M059J (cell line): ENCODE results near the gene MKS1. TPM values are rescaled to one million over a fixed set of nuclear protein-coding genes. Genes with fewer than 3 reads are reported as not detected.

Experiments
- DNase-seq: peaks from one replicate; pipeline ENCODE4 v3.0.0-alpha.2; 2012; ENCODE audit warnings: low read depth
- total RNA-seq: library from RNA; depleted of rRNA; stranded (reverse); fragments of >200 nt; shearing (Covaris generic); gene quantifications from 2 replicates; pipeline ENCODE4 v1.2.3, GENCODE V29; 2014

The MKS1 gene
- total RNA-seq, 1 experiment from 2014 or later = 13.8 TPM

DNA sequence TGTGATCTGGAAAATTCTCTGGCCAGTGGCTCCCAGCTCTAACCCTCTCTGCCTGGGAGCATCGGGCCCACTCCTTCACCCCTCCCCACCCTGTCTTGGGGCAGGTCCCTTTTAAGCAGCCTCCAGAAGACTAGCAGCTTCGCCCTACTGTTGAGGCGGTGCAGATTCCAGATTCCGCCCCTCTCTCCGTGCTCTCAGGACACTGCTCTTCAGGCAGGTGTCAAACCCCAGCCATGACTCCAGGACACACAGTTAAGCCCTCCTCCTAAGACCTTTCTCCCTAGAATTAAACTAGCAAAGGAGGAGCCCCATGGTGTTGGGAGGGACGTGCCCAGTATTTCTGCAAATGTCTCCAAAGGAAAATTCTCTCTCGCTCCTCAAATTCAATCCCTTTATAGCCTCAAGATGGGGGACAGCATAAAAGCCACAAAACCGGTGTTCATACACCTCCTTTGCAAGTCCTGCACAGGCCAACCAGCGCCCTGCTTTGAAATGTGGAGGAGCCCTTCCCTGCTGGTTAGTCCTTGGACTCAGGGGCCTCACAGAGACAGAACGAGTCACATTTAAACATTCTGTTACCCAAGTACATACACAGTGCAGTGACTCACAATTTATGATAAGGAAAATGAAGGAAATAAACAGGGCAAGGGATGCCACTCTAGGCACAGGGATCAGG, 26.5 kb upstream of the MKS1 start:
- DNase-seq = no peak

DNA sequence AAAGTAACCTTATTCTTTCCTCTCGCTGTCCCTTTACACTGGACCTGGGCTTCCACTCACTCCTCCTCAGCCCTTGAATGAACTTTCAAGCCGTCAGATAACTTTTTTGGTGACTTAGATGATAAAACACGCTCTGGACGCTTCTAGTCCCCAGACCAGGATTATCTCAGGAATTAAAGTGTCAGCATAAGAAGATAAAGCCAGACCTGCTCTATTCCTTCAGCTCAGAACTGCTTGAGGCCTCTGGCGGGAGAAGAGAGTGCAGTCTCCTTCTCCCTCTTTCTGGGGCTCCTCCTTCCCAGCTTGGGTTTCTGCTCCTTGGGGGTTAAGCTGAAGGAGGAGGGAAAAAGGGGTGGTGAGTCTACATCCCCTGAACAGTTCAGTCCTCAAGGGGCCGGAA, 25.9 kb upstream of the MKS1 start:
- DNase-seq = no peak

- DNase-seq = peak; percentile 31
These were observed 23.2 kb upstream of the MKS1 start for GRCh38 chr17:58242171-58242784.

- DNase-seq = no peak
These were observed 20.9 kb upstream of the MKS1 start for GRCh38 chr17:58239987-58240386.

- no peak for DNase-seq
These were observed 19.1 kb upstream of the MKS1 start, which contains the start of gene LPO for GRCh38 chr17:58238147-58238634. Gene LPO (plus strand): TSS chr17:58238584. CDS start chr17:58242980, 4,396 bp downstream.

DNA sequence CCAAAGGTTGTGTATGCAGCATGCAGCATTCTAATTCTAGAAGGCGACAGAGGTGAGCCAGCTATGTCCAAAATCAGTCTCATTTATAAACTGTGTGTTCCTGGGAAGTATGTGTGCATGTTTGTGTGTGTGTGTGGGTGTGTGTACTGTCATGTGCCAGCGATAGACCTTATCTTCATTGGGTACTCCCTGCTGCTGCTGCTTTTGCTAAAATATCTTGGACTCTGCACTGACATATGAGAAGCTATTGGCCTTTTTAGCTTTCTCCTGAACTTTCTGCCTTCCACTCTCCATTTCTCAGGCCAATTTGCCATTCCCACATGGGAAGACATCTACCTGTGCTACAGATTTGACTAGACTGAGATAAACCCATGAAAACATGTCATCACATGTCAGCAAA, 17.3 kb upstream of the MKS1 start:
- no peak for DNase-seq

- DNase-seq = no peak
These were observed 16.8 kb upstream of the MKS1 start for GRCh38 chr17:58235821-58236220.

- DNase-seq = no peak
These were observed 15.5 kb upstream of the MKS1 start for GRCh38 chr17:58234512-58234911.

DNA sequence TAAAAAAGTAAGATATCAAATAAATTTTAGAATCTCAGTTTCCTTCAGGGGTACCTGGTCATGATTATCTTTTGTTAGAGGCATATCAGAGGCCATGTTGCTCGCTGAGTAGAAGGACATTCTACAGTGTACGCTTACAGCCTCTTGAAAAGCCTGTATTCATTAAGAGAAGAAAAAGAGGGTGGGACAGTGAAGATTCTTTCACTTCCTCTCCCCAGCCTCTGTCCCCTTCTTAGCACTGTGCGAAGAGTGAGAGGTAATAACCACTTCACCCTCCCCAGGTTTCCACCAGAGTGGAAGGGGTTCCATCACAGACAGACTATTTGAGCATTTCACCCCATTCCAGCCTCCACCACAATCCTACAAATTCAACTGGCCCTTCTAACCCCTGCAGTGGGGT, 14.5 kb upstream of the MKS1 start:
- no peak for DNase-seq

DNA sequence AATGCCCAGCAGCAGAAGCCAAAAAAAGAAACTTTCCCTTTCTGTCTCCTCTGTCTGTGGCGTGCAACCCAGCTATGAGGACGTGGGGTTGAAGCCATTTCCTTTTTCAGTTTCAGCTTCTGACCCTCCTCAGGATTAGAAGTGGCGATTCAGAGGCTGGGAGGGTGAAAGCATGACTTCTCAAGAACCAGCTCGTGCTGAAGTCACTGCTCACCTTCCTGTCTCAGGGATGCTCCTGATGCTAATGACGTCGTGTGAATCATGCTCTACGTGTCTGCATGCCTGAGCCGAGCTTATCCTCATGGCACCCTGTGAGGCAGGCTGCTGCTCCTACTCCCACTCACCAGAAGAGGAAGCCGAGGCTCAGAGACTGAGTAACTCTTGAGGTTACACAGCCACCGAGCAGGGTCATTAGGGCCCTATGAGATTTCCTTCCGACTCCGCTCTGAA, 13.7 kb upstream of the MKS1 start:
- DNase-seq = peak; percentile 61

- DNase-seq = peak; percentile 12
These were observed 12.6 kb upstream of the MKS1 start for GRCh38 chr17:58231641-58232040.

DNA sequence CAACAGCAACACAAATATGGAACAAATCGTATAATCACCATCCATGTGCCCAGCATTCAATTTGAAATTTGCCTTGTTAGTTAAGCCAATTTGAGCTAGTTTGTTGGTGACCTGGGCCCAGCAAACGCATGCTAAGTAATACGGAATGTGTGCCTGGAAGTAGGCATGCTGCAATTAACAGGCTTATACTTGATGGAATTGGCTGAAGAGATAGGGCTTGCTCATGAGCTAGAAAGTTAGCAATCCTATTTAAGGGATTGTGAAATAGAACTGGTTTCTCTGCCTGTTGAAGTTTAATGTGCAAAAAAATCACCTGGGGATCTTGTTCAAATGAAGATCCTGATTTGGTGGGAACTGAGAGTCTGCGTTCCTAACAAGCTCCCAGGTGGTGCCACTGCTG, 10.8 kb upstream of the MKS1 start:
- no peak for DNase-seq

- no peak for DNase-seq
These were observed 10.3 kb upstream of the MKS1 start for GRCh38 chr17:58229384-58229783.

GRCh38 chr17:58228679-58229078, 9.6 kb upstream of the MKS1 start:
- DNase-seq = no peak

DNA sequence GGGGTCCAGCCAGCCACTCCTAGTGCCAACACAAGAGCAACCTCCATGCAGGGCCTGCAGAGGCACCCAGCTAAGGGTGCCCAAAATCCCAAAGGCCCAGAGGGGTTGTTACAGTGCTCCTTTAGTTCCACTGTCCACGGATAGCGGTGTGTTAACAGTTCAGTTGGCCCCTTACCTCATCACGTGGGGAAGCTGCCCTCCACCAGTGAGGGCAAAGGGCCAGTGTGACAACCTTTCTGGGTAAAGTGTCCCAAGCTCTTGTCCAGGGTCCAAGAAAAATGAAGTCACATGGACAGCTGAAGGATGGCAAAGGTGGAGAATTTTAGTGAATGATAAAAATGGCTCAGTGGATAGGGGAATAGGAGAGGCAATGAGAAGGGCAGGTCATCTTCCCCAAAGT, 8.7 kb upstream of the MKS1 start:
- no peak for DNase-seq

GRCh38 chr17:58224315-58224714, 5.3 kb upstream of the MKS1 start:
- DNase-seq = peak; percentile 78

- peak; percentile 32 for DNase-seq
These were observed 731 bp upstream of the MKS1 start for GRCh38 chr17:58219789-58220183.

DNA sequence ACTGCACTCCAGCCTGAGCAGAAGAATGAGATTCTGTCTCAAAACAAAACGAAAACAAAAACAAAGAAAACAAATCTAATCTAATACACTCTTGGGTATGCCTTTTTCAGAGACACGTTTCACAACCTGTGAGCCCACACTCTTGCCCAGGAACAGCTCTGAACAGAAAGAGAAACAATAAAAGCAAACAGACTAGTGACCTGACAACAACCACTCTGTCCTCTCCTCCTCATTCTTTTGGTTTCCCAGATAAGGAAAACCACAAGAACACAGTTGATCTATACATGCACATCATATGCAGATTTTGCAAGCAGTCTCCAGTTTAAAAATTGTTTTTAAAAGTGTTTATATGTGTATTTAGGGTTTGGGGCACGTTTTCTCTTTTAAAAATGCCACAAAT, 1.3 kb downstream of the MKS1 start:
- no peak for DNase-seq

DNA sequence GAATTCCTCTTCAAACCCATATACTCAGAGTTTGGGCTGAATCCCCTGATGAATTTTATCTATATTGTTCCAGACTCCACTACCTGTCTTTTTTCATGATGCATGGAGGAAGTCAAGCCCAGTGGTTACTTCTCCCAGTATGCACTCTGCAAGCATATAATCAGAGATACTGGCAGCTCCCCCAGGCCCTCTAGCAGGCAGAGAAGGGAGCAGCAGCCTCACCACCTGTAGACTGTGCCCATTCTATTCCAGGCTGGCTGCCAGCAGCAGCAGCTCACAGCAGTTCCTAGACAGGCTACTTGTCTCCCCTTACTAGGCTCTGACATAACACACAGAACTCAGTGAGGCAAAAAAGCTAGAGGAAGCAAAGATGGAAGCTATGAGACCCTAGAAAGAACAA, 3.4 kb downstream of the MKS1 start:
- no peak for DNase-seq

GRCh38 chr17:58210922-58211321, 8.1 kb downstream of the MKS1 start:
- DNase-seq = no peak

DNA sequence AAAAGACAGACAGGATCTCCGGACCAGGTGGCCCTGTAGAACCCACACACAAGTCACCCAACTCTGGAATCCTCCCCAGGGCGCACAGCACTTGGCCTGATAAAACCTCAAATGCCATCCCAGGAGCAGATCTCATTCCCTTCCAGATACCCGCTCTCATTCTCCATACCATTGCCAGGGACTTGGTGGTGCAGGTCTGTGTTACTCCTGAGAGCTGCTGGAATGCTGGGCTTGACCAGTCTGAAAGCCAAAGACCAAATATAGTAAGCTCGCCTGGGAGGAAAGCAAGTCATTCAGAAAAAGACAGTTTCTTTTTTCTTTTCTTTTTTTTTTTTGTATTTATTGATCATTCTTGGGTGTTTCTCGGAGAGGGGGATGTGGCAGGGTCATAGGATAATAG, 10.7 kb downstream of the MKS1 start:
- no peak for DNase-seq

DNA sequence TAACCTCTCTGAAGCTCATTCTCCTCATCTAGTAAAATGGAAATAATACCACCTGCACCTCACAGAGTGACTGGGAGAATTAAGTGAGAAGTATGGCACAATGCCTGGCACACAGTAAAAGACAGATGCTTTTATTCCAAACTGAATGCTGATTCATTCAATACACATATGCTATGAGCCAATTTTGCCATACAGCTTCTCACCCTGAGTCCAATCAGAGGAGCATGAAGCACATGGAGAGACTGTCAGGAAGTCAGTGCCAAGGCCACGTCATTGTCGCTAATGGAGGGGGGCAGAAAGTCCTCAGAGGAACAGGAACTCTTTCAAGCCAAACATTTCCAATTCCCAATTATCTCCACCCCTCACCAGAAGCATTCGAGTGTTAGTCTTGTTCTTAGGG, 11.6 kb downstream of the MKS1 start:
- DNase-seq = no peak

DNA sequence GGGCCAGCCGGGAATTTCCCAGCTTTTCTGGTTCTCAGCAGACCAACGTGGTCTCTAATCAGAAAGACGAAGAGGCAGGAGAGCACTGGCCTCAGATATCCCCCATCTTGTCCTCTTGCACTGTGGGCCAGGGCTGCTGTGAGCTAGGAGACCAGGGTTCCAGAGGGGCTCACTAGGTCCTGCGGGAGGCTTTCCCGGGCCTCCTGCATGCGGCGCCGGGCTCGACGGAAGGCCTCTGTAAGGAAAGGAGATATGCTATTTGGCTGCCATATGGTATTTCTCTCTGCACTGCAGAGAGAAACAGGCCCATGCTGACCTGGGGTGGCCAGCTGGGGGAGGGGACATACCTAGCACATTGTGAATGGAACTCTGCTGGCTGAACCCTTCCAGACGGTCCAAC, 13.1 kb downstream of the MKS1 start:
- DNase-seq = no peak

- DNase-seq = peak; percentile 15
These were observed 14.3 kb downstream of the MKS1 start for GRCh38 chr17:58204796-58205195.
